ENCODE measurements around the gene TAF11L2.
"Not testable (repeated sequence)": the region's sequence is repeated elsewhere in the genome, so short reads cannot be mapped to it uniquely, and the experiment has no call there.

Gene TAF11L2

GRCh38 chr5:17524935-17525334 lies 26.9 kb downstream of the TAF11L2 start, which contains the start of gene TAF11L5:
Gene TAF11L5 (plus strand): TSS chr5:17525235.
- in situ Hi-C loops (cut with MboI; ENCODE audit: low sequenced_read_pairs): not testable (repeated sequence)

- in situ Hi-C loops (cut with MboI; ENCODE audit: low sequenced_read_pairs): not testable (repeated sequence)
Observed at GRCh38 chr5:17526504-17526903, 28.5 kb downstream of the TAF11L2 start.

GRCh38 chr5:17528369-17528768 lies 30.3 kb downstream of the TAF11L2 start, which contains the start of gene TAF11L6:
Gene TAF11L6 (plus strand): TSS chr5:17528669.
- in situ Hi-C loops (cut with MboI; ENCODE audit: low sequenced_read_pairs): not testable (repeated sequence)
